Inferior parietal cortex (tissue), 1 donor: Measurements from ENCODE around the gene PPP2R2C.

ENCODE experiments used
- DNase-seq: peaks from one replicate; pipeline ENCODE4 v3.0.0-alpha.2; 2016; ENCODE audit errors: extremely low spot score

PPP2R2C gene

DNA sequence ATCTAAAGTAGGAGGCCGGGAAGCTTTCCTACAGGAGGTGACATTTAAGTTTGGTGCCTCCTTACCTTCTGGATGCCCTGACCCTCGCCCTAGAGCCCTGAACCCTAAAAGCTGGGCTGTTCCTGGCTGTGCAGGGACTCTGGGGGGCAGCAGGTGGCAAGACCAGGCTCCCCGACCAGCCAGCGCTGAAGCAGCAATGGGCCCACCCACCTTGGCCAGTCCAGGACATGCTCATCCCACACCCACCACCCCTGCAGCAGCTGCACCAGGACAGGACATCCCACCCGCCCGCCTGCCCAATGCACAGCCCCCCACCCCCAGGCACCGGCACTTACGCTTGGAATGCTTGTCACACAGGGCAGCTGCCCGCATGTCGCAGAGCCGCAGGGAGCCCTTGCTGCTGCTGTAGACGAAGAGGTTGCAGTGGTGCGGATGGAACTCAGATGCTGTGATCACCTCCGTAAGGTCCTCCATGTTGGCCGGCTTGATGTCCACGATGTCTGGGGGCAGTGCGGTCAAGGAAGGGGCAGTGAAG is 124.8 kb downstream of the PPP2R2C start:
- DNase-seq, result no peak

DNA sequence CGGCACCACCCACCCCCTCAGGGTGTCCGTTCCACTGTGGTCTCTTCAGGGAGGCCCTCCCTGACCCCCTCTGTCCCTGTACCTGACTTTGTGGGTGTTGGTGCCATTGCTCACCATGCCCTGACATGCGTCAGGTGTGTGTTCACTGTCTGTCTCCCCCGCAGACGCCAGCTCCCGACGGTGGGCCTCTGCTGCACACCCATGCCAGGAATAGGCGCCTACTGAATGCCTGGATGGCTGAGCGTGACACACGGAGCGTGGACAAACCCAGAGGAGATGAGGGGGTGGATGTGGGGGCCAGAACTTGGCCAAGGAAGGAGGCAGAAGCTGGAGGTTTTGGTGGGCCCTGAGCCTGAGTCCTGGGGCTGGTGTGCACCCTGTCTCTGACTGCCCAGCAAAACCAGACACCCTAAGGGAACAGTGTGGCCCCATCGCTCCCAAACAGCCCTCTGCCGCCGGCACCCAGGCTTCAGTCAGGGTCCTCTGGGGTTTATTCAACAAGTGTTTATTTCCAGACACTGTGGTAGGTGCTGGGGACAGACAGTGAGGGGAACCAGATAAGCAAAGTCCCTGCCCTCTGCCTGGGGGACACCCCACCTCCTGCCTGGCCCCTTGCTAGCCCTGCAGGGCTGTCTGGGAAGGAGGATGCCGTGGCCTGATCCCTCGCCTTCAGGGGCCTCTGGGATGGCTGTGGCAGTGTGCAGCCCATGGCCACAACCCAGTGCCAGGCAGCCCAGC is 125.9 kb downstream of the PPP2R2C start:
- DNase-seq, result no peak

DNA sequence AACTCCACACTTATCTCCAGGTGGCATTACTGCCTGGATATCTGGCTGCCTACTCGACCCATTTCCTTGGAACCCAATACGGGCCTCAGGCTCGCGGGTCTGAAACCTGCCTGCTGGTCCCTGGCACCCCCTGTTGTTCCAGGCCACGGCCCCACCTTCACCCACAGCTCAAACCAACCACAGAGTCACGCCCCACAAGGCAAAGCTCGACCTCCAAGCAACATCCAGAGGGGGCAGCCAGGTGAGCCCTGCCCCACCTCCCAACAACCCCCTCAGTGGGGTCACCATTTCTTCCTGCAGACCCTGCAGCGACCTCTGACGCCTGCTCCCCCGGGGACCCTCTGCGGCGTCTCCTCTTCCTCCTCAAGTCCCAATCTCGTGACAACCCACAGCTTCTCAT is 126.5 kb downstream of the PPP2R2C start:
- no peak for DNase-seq

DNA sequence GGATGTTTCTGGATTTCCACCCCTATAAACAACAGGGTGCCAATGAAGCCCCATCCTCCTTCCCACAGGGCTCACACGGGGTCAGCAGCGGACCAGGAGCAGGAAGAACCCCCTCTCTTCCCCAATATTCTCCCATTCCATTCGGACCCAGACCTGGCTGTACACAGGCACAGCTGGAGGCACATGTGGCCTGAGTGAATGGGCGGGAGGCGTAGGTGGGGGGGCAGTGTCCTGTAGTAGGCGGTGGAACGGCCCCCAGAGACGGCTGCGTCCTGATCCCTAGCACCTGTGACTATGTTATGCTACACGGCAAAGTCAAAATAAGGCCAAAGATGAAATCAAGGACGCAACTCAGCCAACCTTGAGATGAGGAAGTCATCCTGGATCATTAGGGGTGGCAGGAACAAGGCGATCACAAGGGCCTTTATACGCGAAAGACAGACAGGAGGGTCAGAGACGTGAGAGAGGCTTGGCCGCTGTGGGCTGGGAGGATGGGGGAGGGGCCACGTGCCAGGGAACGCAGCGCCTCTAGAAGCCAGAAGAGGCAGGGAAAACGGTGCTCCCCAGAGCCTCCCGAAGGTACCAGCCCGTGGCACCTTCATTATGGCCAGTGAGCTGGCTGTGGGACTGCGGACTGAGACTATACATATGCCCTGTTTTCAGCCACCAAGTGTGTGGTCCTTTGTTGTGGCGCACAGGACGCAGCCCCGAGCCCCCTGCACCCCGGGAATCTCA is 127.2 kb downstream of the PPP2R2C start:
- no peak for DNase-seq

DNA sequence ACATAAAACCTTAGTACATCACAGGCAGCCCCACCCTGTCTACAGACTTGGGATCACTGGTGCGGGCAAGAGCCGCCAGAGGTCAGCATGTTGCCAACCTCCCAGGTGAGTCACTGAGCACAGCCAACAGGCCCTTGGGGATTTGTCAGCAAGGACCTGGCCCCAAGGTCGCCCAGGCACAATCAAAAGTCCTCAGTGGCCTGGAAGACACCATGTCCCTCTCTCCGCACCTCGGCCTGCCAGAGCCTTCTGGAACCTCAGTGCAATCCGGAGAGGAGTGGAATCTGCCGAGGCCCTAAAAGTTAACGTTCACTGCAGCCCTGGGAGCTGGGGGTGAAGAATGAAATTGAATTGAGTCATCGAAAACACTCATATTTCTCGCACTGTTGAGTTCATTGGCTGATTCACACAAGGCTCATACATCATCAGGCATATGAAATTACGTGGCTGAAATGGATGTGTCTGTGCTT is 128.4 kb downstream of the PPP2R2C start:
- no peak for DNase-seq

DNA sequence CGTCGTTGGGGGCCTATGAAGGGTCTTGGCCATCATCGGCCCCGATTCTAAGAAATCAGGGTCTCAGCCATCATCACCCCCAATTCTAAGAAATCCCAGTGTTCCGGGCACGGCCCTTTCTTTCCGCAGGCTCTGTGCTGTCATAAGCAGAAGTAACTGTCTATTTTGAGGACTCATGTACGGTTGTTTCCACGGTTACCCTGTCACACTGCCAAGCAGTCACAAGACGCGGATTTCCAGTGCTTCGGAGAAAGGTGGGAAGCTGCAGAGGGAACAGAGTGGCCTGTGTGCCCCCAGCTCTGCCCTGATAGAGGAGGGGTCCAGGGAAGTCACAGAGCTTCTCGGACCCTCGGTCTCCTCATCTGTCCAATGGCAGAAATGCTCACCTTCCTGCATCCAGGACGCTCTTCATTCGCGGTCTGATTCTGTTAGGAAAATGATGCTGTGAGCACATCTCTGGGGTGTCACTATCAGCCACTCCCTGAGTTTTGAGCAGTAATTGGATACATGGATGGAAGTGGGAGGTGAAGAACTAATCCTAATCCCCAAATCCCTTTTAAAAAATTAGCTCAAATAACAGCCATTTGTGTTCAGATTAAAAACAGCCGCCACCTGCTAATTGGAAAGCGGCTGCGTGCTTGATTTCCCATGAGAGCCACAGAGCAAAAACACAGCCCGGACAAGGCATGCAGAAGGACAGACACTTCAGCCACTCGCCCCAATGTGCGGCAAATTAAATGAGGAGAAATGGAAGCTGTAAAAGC is 129.7 kb downstream of the PPP2R2C start:
- DNase-seq, result peak; percentile 76

DNA sequence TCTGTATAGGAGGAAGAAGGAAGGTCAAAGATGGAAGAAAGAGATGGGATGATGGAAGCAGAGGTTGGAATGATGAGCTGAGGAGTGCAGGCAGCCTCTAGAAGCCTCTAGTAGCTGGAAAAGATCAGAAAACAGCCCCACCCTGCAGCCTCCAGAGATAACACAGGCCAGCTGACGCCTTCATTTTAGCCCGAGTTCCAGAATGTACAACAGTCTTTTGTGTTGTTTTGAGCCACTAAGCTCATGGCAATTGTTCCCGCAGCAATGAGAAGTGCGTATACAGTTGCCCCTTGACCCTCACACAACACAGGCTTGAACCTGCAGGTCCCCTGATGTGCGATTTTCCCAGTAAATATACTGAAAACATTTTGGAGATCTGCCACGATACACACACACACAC is 130.7 kb downstream of the PPP2R2C start:
- no peak for DNase-seq

DNA sequence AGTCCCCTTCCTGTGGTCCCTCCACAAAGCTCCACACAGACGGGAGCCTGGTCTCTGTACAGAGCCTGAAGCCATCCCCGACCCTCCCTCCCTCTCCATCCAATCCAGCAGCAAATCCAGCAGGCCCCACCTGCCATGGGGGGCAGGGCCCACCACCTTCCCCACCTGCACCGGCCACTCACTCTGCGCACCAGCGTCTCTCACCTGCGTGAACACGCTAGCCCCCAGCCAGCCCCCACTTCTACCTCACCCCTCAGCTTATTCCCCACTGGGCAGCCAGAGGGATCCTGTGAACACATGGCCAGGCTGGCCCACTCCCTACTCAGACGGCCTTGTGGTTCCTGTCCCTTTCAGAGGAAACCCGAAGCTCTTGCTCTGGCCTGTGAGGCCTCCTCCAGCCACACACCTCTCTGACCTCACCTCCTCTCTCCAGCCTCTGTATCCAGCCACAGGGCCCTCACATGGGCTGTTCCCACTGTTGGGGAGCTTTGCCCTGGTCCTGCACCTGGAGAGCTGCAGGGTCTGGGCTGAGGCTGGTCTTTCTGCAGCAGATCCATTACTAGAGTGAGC is 131.9 kb downstream of the PPP2R2C start:
- no peak for DNase-seq

DNA sequence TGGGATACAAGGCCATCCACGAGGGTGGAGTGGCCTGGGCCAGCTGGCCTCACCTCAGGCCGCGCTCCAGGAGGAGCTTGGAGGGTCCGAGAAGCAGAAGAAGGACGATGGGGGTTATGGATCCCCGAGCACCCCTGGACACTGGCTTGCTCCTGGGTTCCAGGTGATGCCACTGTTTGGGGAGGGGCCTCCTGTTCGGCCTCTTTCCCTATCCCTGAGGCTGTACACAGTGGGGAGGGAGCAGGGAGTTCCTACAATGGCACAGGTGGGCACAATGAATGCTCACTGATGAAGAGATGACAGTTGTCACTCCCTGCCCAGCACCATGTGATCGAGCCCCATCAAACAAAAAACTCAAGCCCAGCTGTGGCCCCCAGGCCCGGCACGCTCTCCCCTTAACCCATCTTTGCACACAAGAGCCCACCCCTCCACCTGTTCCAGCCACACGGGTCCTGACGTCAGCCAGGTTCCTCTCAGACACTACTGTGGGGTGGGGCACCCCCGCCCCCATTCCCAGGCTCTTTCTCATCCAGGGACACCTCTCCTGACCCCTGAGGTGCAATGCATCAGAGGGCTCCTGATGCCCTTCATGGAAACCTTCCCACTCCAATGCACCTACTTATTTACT is 132.5 kb downstream of the PPP2R2C start:
- DNase-seq, result no peak

DNA sequence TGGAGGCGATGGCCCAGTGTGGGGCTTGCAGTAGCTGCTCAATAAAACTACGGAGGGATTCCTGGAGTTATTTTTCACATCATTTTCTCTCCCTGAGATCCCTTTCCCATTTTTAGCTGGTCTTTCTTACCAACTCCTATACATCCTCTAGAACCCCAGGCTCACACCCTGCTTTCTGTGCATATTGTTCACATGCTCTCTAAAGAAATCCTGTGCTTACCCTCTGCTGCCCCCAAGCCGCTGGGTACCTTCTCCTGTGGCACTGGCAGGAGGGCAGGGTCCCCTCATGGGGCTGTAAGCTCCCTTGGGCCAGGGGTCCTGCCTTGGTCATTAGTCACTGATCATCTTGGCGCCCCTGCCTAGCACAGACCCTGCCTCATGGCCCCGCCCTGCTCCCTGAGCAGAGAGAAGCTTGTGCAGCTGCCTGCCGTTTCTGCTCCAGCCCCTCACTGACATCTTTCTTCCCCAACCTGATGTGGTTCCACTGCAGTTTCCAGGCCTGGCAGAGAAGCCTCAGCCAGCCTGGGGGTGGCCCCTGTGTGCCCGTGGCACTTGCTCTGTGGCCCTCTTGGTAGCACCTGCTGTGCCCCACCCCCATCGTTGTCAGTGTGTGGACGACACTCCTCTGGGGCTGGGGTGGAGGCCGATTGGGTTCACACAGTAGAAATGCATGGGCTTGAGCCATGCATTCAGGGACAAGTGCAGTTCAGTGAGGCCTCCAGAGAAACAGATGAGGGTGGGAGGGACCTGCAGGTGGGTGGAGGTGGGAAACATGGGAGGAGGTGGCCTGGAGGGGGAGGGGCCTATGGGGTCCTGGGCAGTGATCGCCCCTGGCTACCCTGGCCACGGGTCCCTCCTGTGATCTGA is 133.2 kb downstream of the PPP2R2C start:
- no peak for DNase-seq

DNA sequence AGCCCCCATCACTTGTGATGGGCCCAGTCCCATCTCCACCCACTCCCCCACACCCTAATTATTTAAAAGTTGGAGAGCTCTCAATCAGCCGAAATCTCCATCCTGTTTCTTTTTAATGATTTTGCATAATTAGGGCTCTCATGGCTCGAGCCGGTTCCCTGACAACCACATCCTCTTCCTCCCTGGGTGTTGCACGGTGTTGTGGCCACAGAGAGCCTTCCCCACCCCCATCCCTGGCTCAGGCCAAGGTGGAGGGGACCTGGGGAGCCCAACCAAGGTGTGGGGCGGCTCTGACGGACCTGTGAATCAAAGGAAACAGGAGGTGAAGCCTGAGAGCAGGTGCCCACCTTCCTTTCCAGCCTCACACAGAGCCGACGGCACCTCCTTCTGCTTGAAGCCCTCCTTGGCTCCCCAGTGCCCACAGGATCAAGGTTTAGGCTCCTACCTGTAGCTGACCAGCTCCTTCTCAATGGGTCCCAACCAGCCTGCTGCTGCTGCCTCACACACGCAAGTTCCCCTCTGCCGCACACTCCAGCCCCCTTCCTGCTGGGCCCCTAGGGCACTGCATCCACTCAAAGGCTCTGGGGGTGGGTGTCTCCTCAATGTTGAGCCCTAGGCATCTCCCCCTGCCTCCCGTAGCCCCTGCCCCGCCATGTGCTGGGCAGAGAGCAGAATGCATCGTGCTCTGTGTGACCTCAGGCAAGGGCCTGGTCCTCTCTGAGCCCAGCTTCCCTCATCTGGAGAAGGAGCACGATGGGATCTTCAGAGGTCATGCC is 134.1 kb downstream of the PPP2R2C start:
- no peak for DNase-seq

DNA sequence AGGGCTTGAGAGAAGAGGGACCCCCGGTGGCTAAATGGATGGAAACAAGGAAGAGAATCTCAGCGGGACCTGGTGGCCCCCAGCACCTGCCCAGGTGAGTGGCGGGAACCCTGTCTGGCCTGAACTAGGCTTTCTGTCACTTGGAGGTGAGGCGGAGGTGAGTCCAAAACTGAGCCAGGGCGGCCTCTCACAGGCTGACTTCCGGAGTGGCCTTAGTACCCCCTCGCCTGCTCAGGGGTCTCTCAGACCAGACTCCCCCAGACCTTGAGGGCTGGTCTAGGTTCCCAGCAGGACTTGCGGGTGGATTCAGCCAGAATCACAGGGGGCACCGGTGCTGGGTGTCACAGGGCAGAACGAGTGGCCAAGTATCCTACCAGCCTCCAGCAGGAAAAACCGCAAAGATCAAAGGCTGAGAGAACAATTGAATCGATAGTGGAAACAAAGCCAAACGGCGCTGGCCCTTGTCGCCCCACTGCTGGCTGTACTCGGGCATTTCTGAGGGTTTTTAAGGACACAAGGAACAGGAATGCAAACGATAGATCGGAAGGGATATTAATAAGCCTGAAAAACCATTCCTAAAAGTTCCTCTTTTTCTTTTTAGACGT is 135.0 kb downstream of the PPP2R2C start:
- no peak for DNase-seq

DNA sequence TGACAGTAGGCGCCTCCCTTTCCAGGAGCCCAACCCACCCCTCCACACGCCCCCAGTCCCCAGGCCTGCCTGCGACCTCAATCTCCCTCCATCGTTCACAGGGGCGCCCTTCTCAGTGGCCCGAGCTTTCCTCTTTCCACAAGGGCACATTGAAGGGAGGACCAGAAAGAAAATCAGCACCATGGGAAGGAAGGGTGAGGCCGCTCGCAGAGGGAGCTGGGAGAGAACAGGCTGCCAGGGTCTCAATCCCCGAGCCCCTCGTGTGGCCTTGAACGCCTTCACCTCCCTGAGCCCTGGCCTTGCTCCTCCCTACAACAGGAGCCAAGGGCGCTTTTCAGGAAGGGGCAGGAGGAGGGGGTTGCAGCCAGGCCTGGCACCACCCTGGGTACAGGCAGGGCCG is 136.2 kb downstream of the PPP2R2C start:
- no peak for DNase-seq

DNA sequence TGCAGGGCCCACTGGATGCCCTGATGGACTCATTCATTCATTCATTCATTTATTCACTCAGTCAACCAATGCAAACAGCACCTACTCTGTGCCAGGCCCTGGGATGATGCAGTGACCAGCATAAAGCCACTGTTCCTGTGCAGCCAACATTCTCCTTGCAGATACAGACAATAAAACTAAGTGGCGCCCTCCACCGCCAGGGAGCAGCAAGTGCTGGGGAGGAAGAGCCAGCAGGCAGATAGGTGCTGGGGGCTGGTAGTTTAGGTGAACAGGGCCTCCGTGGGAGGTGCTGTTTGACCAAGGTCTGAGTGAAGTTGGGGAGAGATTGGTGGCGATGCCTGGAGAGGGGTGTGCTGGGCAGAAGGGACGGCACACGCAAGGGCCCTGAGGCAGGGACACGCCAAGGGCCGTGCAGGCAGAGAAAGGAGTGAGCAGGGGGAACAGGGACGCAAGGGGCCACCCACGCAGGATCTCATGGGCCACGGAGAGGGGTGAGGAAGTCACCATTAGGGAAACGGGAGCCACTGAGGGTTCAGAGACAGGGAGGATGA is 137.3 kb downstream of the PPP2R2C start:
- DNase-seq, result no peak

DNA sequence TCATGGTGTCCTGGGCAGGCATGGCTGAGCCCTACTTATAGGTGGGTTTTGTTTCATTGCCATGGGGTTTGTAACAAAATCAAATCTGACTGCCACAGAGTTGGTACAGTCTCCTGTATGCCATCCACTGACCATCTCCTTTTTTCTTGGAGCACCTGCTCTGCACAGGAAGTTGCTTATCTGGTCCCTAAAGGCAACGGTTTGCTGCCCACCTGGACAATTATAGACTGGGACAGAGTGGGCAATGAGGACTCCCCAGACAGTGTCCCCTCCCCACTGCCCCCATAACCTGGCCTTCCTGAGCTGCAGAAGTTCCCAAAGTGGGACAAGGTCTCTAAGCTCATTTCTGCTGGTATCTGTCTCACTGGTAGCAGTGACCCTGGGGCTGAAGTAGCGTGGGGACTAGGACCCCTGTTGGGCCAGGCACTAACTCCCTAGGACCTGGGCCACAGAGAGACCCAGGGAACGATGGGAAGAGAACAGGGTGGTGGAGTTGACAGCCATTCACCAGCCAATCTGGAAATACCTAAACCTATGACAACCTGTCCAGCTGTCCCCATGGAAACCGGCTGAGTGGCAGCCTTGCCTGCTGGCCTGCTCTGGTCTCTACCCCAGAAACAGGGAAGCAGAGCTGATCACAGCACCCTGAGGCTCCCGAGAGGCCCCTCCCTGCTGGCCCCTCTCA is 138.1 kb downstream of the PPP2R2C start:
- no peak for DNase-seq

DNA sequence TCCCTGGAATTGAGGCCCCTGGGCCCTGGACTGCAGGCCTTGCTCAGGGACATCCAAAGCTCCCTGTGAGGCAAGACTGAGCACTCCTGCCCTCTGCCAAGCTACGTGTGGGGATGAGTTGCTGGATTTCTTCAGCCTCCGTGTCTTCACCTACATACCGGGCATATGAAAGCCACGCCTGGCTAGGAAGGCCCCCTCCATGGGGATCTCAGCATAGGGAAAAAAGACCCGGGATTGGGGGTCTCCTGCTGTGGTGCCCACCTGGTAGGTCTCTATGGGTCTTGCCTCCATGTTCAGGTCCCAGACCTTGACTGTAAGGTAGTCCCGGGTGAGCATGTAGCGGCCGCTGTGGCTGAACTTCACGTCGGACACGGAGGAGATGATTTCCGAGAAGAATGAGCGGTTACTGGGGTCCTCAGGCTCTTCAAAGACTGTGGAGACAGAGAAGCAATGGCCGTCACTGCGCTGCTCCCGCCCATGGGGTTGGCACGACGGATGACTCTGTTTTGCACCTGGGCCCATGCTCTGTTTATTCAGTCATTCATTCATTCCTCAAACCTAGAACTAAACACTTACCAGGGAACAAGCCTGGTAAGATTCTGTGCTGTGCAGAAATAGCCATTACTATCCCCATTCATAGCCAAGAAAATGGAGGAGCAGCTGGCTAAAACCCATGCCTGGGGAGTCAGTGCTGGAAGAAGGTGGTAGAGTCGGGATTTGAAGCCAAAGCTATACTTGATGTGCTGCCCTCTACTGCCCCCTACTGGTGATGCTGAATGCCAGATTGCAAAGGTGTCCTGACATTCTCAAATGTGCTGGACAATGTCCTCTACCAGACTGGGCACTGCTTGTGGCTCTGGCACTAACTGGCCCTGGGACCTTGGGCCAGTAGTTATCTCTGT is 138.9 kb downstream of the PPP2R2C start:
- no peak for DNase-seq

DNA sequence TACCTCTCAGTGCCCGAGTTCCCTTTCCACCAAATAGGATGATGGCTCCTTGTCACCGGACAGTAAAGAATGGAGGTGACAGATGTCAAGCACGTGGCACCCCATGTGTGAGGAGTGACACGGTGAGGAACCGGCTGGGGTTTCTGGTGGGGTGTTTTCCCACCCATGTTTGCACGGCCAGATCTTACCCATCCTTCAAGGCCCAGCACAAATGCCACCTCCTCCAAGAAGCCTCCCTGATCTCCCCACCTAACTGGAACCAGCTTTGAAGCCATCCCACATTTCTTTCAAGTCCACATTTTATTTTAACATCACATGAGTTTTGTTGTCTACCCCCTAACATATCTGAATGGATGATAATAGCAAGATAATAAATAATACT is 139.8 kb downstream of the PPP2R2C start:
- no peak for DNase-seq
